B cell (primary cell): ENCODE results near the gene SAT1.

Source experiments
- CTCF ChIP-seq: fragments of 200-600 bp; IDR thresholded peaks from one replicate; pipeline ENCODE4 v1.8.0; 2022; ENCODE audit warnings: antibody characterized with exemption, mild to moderate bottlenecking
- EZH2 ChIP-seq: IDR thresholded peaks from 2 replicates; pipeline ENCODE4 v1.6.1; 2012; ENCODE audit warnings: borderline replicate concordance, low read depth, mild to moderate bottlenecking, moderate library complexity, low read length; ENCODE audit not compliant: insufficient read depth, poor library complexity, severe bottlenecking

DNA sequence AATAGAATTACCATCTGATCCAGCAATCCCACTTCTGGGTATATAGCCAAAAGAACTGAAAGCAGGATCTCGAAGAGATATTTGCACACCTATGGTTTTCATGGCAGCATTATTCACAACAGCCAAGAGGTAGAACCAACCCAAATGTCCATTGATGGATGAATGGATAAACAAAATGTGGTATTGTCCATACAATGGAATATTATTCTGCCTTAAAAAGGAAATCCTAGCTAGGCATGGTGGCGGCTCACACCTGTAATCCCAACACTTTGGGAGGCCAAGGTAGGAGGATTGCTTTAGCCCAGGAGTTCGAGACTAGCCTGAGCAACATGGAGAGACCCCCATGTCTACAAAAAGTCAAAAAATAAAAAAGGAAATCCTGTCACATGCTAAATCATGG is 27.3 kb downstream of the SAT1 start:
- no peak for TF ChIP-seq CTCF
- no peak for TF ChIP-seq EZH2
